GM10248 (cell line): Measurements from ENCODE around the gene DBX1.

ENCODE experiments used
- CTCF ChIA-PET: fragments of 300-600 bp; sonication (Branson Sonifier 250); formaldehyde crosslinking; extraction: SDS; loops from one replicate; lab custom pipeline; 2021; ENCODE audit warnings: antibody characterized with exemption; lab: Yijun Ruan, JAX
- POLR2A ChIA-PET: fragments of 350-650 bp; sonication (Branson Sonifier 250); formaldehyde crosslinking; extraction: SDS; loops from one replicate; lab custom pipeline; 2020; ENCODE audit warnings: antibody characterized with exemption; lab: Yijun Ruan, JAX
- DNase-seq: peaks from one replicate; pipeline ENCODE4 v3.0.0; 2012; ENCODE audit errors: extremely low spot score
- TF ChIP-seq, protein P1 (sequence below): IDR thresholded peaks from 2 replicates; pipeline ENCODE4 v1.5.1; 2012; ENCODE audit warnings: mild to moderate bottlenecking, low read depth; ENCODE audit errors: extremely low read depth, missing control alignments, control extremely low read depth

The DBX1 gene, protein sequence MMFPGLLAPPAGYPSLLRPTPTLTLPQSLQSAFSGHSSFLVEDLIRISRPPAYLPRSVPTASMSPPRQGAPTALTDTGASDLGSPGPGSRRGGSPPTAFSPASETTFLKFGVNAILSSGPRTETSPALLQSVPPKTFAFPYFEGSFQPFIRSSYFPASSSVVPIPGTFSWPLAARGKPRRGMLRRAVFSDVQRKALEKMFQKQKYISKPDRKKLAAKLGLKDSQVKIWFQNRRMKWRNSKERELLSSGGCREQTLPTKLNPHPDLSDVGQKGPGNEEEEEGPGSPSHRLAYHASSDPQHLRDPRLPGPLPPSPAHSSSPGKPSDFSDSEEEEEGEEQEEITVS

DNA sequence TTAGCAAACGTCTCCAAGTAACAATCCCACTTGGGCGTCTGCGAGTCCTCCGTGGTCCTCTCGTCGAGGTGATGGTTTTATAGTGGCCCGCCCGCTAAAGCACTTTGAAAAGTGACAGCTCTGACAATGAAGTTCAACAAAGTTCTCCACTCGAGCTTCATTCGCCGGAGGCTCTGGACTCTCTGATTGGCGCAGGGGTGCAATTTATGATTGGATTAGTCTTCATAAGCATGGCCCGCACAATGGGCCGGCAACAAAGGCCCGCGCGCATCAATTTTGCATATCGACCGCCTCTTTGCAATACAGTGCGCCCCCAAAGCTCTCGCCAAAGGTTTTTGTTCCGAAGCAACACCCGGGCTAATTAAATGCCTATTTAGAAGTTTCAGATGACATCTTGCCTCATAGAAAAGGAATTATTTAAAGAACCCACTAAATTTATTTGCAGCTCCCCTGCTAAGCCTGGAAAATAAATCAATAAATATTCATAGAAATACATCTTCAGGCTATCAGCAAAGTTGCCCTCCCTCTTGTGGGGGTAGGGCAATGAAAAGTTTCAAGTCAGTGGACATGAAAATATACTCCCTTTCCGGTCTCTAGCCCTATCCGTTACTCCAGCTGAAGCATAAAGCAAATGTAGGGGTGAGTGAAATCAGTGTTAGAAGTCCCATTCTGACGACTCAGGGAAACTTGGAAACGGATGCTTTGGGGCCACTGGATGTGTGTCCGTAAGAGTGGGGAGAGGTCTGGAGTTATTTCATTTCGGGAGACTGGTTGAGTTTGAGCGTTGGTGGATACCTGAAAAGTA, at the start of gene DBX1:
Gene DBX1, minus strand, starts transcription at position 51 of the 805 bp plus-strand sequence. CDS start 151 bp downstream, outside the sequence.
- ChIA-PET POLR2A (no interaction called here), CTCF (interaction anchor here (1.5 kb wide), 1 partner anchor 33 kb away, joined by 4 read pairs; no protein-coding TSS in a partner anchor)
- TF ChIP-seq, protein P1, sequence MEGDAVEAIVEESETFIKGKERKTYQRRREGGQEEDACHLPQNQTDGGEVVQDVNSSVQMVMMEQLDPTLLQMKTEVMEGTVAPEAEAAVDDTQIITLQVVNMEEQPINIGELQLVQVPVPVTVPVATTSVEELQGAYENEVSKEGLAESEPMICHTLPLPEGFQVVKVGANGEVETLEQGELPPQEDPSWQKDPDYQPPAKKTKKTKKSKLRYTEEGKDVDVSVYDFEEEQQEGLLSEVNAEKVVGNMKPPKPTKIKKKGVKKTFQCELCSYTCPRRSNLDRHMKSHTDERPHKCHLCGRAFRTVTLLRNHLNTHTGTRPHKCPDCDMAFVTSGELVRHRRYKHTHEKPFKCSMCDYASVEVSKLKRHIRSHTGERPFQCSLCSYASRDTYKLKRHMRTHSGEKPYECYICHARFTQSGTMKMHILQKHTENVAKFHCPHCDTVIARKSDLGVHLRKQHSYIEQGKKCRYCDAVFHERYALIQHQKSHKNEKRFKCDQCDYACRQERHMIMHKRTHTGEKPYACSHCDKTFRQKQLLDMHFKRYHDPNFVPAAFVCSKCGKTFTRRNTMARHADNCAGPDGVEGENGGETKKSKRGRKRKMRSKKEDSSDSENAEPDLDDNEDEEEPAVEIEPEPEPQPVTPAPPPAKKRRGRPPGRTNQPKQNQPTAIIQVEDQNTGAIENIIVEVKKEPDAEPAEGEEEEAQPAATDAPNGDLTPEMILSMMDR, result no peak
- no peak for DNase-seq

DNA sequence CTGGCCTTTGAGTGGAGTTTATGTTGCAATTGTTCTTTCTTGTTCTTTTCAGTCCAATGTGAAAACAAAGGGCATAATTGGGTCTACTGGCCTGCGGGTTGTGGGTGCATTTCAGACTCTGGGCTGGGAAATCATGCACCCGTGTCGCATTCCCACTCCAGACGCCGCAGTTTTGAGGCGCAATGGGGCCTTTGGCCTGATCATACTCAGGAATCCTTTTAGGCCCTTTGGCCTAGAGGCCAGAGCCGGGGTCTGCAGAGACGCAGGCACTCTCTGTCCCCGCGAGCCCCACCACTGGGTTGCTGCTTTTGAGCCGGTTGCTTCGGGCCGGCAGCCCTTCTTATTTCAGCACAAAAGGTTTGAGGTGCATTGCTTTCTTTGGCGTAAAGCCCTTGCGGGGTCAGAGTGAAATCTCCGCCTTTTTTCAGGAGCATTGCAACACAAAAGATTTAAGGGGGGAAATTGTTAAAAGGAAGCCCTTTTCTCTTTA, 48.4 kb upstream of the DBX1 start:
- TF ChIP-seq, protein P1, result no peak
- CTCF ChIA-PET, result no interaction called here
- DNase-seq, result no peak
- POLR2A ChIA-PET, result no interaction called here

DNA sequence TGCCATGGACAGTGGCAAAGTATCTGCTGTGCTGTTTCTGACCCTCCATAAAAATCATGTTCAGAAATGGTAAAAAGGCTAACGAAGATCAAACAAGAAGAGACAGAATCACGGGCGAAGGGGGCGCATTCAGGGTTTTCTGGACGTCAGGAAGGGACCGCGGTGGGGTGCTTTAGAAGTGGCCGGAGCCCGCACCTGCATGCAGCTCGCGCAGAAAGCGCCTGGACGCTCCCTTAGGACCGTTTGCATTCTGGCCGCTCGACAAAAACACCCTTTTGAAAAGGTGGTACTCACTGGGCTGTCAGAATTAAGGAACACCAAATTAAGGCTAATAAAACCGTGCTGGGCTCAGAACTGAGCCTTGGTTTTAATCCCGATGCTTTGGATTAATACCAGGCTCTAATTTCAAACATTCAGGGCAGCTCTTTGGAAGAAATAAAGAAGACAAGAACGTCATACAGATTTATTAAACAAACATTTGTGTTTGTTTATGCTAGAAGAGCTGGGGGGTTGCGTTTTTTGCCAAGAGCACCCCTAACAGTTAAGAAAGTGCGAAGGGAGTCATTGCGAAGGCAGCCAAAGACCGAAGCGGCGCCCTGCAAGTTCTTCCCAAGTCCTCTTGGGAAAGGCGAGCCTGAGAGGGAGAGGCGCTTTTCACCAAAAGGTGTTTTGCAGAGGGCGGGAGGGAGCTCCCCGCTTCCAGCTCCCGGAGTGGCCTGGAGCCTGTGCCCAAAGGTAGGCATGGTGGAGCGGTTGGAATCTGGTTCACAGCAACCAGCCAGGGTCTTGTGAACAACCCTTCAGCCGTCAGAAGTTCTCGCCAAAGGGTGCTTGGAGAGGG, 47.7 kb upstream of the DBX1 start:
- no peak for DNase-seq
- ChIA-PET POLR2A (no interaction called here), CTCF (no interaction called here)
- TF ChIP-seq, protein P1, result no peak

DNA sequence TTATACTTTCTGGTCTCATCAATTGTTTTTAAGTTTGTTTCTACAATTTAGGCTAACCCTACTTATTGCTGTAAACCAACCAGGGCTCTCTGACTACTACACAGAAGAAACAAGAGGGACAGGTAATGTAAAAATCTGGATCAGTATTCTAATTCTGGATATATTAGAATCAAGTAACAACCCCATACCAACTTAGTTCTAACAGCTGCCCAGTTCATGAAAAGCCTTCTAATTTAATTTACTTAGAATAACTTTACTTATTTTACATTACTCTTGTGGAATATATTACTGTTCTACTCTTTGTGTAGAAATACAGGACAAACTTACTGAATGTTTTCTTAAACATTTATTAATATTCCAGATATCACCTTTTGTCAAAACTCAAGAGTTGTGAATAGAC, 45.5 kb upstream of the DBX1 start:
- ChIA-PET CTCF (no interaction called here), POLR2A (no interaction called here)
- TF ChIP-seq, protein P1, result no peak
- DNase-seq, result no peak

DNA sequence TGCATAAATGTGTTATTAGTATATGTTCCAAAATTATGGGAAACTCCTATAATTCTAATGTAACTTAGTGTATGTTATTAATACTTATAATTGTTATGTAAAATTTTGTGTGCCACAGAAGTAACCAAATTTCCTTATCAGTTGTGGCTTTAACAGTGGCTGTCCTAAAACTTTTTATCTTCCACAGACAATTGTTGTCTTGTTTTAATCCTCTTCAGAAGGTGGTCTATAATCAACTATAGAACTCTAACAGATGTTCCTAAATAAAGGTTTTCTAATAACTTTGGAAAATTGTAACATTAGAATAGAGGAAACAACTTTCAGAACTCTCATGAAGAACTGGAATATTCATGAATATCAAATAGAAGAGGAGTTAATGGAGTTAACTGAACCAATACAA, 44.4 kb upstream of the DBX1 start:
- TF ChIP-seq, protein P1, result no peak
- ChIA-PET POLR2A (no interaction called here), CTCF (interaction anchor here (1.0 kb wide), 1 partner anchor 26 kb away, joined by 3 read pairs; no protein-coding TSS in a partner anchor)
- no peak for DNase-seq

DNA sequence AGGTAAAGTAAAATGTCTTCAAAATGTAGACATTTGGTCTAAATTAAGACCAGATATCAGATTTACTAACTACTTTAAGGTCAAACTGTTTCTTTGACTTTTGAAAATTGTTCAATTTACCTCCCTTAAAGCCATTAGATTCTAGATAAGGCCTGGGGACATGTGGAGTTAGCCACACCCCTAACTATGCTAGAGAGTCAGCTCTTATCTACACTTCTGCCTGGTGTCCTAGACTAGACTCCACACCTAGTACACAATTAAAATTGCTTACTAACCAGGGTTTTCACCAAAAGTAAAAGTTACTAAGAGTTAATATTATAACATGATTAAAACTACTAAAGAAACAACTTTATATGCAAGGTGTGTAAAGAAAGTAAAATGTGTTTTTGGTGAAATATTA, 43.6 kb upstream of the DBX1 start:
- no peak for DNase-seq
- TF ChIP-seq, protein P1, result no peak
- CTCF ChIA-PET, result interaction anchor here (2.0 kb wide), 1 partner anchor 14 kb away, joined by 5 read pairs; no protein-coding TSS in a partner anchor
- POLR2A ChIA-PET, result no interaction called here
